ENCODE results near the gene KCNS1.

GRCh38 chr20:45090481-45090880, 10.4 kb downstream of the KCNS1 start:
- TF ChIP-seq, protein P1, sequence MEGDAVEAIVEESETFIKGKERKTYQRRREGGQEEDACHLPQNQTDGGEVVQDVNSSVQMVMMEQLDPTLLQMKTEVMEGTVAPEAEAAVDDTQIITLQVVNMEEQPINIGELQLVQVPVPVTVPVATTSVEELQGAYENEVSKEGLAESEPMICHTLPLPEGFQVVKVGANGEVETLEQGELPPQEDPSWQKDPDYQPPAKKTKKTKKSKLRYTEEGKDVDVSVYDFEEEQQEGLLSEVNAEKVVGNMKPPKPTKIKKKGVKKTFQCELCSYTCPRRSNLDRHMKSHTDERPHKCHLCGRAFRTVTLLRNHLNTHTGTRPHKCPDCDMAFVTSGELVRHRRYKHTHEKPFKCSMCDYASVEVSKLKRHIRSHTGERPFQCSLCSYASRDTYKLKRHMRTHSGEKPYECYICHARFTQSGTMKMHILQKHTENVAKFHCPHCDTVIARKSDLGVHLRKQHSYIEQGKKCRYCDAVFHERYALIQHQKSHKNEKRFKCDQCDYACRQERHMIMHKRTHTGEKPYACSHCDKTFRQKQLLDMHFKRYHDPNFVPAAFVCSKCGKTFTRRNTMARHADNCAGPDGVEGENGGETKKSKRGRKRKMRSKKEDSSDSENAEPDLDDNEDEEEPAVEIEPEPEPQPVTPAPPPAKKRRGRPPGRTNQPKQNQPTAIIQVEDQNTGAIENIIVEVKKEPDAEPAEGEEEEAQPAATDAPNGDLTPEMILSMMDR (IDR thresholded peaks at IDR 0.05; ENCODE audit: low read length), result no peak
- TF ChIP-seq EZH2 (IDR thresholded peaks at IDR 0.05; ENCODE audit: borderline replicate concordance, low read length), result no peak

All from OCI-LY1 (cell line).